ENCODE results near the gene CFAP58. TPM values are rescaled to one million over a fixed set of nuclear protein-coding genes. Genes with fewer than 3 reads are reported as not detected.

Gene CFAP58
- total and polyA plus RNA-seq, 2 donors (not counting 3 experiments of a cell fraction or from before 2014, with no cell fraction given): 0.07 to 0.29 TPM

DNA sequence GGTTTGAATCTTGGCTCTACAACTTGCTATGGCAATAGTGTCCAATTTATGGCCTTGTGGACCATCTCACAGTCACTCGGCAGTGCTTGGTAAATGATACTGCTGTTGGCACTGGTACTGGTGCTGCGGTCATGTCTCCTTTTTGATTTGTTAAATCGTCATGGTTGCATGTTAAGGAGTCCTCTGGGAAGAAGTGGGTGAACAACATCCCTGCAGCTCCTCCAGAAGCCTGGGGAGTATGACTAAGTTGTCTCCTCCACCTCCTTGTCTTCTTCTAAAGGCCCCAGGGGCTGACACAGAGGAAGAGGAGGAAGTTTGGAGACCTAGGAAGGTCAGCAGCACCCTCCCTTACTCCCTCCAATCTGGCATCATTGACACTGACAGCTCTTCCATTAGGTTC, 23.9 kb upstream of the CFAP58 start:
- H3K79me2 ChIP-seq (ENCODE audit: control insufficient read depth, insufficient read depth, low read length): peaks cover 88% of the 10 kb centered on the region
- ChIA-PET POLR2A (interaction anchor here (0.8 to 1.5 kb wide), 2 partner anchors 8 to 10 kb away, joined by 3 to 10 read pairs; partner anchors contain the start of gene ITPRIP), CTCF (interaction anchor here (0.9 to 3.9 kb wide), 6 partner anchors 8 to 38 kb away, joined by 3 to 33 read pairs (median 5); partner anchors contain the start of gene CFAP58)
- FAIRE-seq: no peak
- H2AFZ ChIP-seq (ENCODE audit: low read depth, low read length): no peak overlapping the region
- intact Hi-C loops (cut with micrococcal nuclease): loop anchor here (2.0 to 10.0 kb wide), 3 partner anchors 13 to 425 kb away; no protein-coding TSS in a partner anchor
- peaks cover 0 to 2% of the 10 kb centered on the region in 2 experiments for H3K36me3 ChIP-seq (ENCODE audit: control insufficient read depth in 2 of 2, extremely low read depth in 1 of 2, insufficient read depth in 2 of 2, low read length in 2 of 2)
- no peak overlapping the region for H3K4me3 ChIP-seq (replicated peaks in 1 of 3; ENCODE audit: insufficient read depth in 1 of 3, low read depth in 1 of 3, low read length in 3 of 3)
- BruUV-seq (replicated peaks): TSS peak; percentile 33
- no peak for DNase-seq (ENCODE audit: low read depth, low spot score)
- dilution Hi-C loops (cut with MboI; ENCODE audit: extremely low pct_ligation_motif_present, low sequenced_read_pairs): no loop called here
- TF ChIP-seq EZH2 (IDR thresholded peaks at IDR 0.05; ENCODE audit: borderline replicate concordance, low read depth, low read length, severe bottlenecking) (no peak), POLR2A (IDR thresholded peaks at IDR 0.05; ENCODE audit: low read depth, low read length) (no peak)
- peak overlapping the region; percentile 71 for H3K4me2 ChIP-seq (ENCODE audit: insufficient read depth, low read length)
- H3K27me3 ChIP-seq (ENCODE audit: control insufficient read depth in 2 of 2, insufficient read depth in 2 of 2, low read length in 2 of 2): no peaks in the 10 kb centered on the region
- no peaks in the 10 kb centered on the region for H3K9me3 ChIP-seq (replicated peaks; ENCODE audit: control insufficient read depth, insufficient read depth, low read length)
- H3K9ac ChIP-seq (replicated peaks; ENCODE audit: extremely low read depth, insufficient read depth, low read length): peak overlapping the region; percentile 89
- no peaks in the 10 kb centered on the region for H3K9me1 ChIP-seq (replicated peaks; ENCODE audit: control insufficient read depth, extremely low read depth, insufficient read depth, low read length)
- peak overlapping the region; percentile 96 for H3K27ac ChIP-seq (ENCODE audit: insufficient read depth, low read depth, low read length)
- no peaks in the 10 kb centered on the region for H4K20me1 ChIP-seq (replicated peaks; ENCODE audit: control insufficient read depth, extremely low read depth, insufficient read depth, low read length)
- H3K4me1 ChIP-seq (ENCODE audit: control insufficient read depth, extremely low read depth, insufficient read depth, low read length): peaks cover 87% of the 10 kb centered on the region

DNA sequence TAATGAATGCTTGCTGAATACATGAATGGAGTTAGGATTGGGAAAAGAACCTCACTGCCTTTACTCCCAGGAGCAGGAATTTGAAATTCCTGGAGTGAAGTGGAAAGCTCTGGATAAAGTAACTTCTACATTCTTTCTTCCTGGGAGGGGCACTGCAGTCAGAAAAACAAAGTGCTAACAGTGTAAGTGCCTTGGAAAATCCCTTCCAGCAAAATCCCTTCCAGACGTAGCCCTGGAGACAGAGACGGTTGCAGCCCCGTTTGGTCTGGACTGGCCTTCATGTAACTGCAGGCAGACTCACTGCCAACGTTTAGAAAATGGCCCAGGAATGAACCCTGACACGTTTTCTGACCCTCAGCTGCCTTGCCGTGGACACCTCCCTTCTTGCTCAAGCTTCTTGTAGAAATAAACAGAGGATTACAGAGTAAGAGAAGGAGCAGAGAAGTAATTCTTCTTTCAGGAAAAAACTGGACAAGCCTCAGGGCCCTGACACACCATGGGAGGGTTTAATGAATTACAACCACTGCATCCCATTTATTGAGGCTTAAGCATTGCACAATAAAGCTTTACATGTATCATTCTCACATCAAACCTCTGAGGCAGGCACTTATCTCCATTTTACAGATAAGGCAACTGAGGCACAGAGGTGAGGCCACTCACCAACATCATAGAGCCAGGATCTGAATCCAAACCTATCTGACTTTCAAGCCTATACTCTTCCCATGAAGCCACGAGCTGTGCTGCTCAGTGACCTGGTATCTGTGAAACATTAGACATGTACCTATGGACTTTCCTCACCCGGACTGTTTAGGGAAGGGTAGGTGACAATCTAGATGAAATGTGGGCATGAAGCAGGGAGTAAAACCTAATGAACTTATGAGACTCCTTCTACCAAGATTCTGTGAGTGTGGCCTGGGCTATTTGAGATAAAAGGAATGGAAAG, 23.2 kb upstream of the CFAP58 start:
- H3K9me1 ChIP-seq (replicated peaks; ENCODE audit: control insufficient read depth, extremely low read depth, insufficient read depth, low read length): no peaks in the 10 kb centered on the region
- H3K4me1 ChIP-seq (ENCODE audit: control insufficient read depth, extremely low read depth, insufficient read depth, low read length): peaks cover 88% of the 10 kb centered on the region
- ChIA-PET POLR2A (interaction anchor here (1.2 kb wide), 1 partner anchor 24 kb away, joined by 4 read pairs; no protein-coding TSS in a partner anchor), CTCF (interaction anchor here (0.9 to 3.9 kb wide), 8 partner anchors 9 to 39 kb away, joined by 3 to 33 read pairs (median 6); partner anchors contain the start of gene CFAP58)
- DNase-seq (ENCODE audit: low read depth, low spot score): peak; percentile 71
- peak overlapping the region; percentile 89 for H3K9ac ChIP-seq (replicated peaks; ENCODE audit: extremely low read depth, insufficient read depth, low read length)
- no peaks in the 10 kb centered on the region for H4K20me1 ChIP-seq (replicated peaks; ENCODE audit: control insufficient read depth, extremely low read depth, insufficient read depth, low read length)
- H3K4me2 ChIP-seq (ENCODE audit: insufficient read depth, low read length): peak overlapping the region; percentile 71
- intact Hi-C loops (cut with micrococcal nuclease) (loop anchor here (1.0 to 10.0 kb wide), 4 partner anchors 9 to 426 kb away; no protein-coding TSS in a partner anchor), dilution Hi-C loops (cut with MboI; ENCODE audit: extremely low pct_ligation_motif_present, low sequenced_read_pairs) (no loop called here)
- peaks cover 2 to 7% of the 10 kb centered on the region in 2 experiments for H3K36me3 ChIP-seq (ENCODE audit: control insufficient read depth in 2 of 2, extremely low read depth in 1 of 2, insufficient read depth in 2 of 2, low read length in 2 of 2)
- H3K4me3 ChIP-seq (replicated peaks in 1 of 3; ENCODE audit: insufficient read depth in 1 of 3, low read depth in 1 of 3, low read length in 3 of 3): peak overlapping the region in 1 of 3 experiments; percentile 4
- FAIRE-seq: peak; percentile 33
- no peaks in the 10 kb centered on the region for H3K27me3 ChIP-seq (ENCODE audit: control insufficient read depth in 2 of 2, insufficient read depth in 2 of 2, low read length in 2 of 2)
- no peak for TF ChIP-seq CTCF (IDR thresholded peaks at IDR 0.05; ENCODE audit: extremely low read depth in 1 of 2, insufficient read depth in 1 of 2, low read depth in 1 of 2, low read length in 2 of 2)
- TF ChIP-seq MYC (IDR thresholded peaks at IDR 0.05; ENCODE audit: low read depth, low read length): no peak
- TF ChIP-seq GATA2 (IDR thresholded peaks at IDR 0.05; ENCODE audit: insufficient read depth, insufficient read length, low read depth, low read length): no peak
- no peak for TF ChIP-seq POLR2AphosphoS5 (IDR thresholded peaks at IDR 0.05; ENCODE audit: insufficient read depth, low read depth, low read length)
- TF ChIP-seq, protein P1, sequence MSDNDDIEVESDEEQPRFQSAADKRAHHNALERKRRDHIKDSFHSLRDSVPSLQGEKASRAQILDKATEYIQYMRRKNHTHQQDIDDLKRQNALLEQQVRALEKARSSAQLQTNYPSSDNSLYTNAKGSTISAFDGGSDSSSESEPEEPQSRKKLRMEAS (IDR thresholded peaks at IDR 0.05; ENCODE audit: insufficient read depth, insufficient read length): no peak
- TF ChIP-seq POLR2A (IDR thresholded peaks at IDR 0.05; ENCODE audit: low read depth, low read length): no peak
- TF ChIP-seq EZH2 (IDR thresholded peaks at IDR 0.05; ENCODE audit: borderline replicate concordance, low read depth, low read length, severe bottlenecking): no peak
- no peak for TF ChIP-seq JUN (IDR thresholded peaks at IDR 0.05; ENCODE audit: borderline replicate concordance, insufficient read depth, insufficient read length, low read depth)
- no peak for TF ChIP-seq FOS (IDR thresholded peaks at IDR 0.05; ENCODE audit: borderline replicate concordance, insufficient read depth, low read length)
- H3K9me3 ChIP-seq (replicated peaks; ENCODE audit: control insufficient read depth, insufficient read depth, low read length): no peaks in the 10 kb centered on the region
- BruUV-seq (replicated peaks): no TSS peak
- H2AFZ ChIP-seq (ENCODE audit: low read depth, low read length): no peak overlapping the region
- H3K27ac ChIP-seq (ENCODE audit: insufficient read depth, low read depth, low read length): peak overlapping the region; percentile 96
- peaks cover 88% of the 10 kb centered on the region for H3K79me2 ChIP-seq (ENCODE audit: control insufficient read depth, insufficient read depth, low read length)
